K562 (cell line): ENCODE results near the gene DLGAP5. TPM values are rescaled to one million over a fixed set of nuclear protein-coding genes. Genes with fewer than 3 reads are reported as not detected.

Experiments
- ATAC-seq: fragments of 200-7000 bp; cut with Tn5 transposase; 3 replicates; pipeline ENCODE4 v1.9.1; 2020; ENCODE audit warnings: moderate library complexity
- BruUV-seq: library from RNA; stranded (reverse); fragments of 400-500 nt; replicated peaks from 2 replicates; lab custom pipeline; 2021; lab: Mats Ljungman, UMichigan
- CTCF ChIA-PET: fragments of 300-600 bp; formaldehyde crosslinking; extraction: SDS; loops from one replicate; lab custom pipeline; 2021; ENCODE audit warnings: low intra/inter-chr PET ratio; lab: Yijun Ruan, JAX
- POLR2A ChIA-PET: fragments of 300-600, 350-650 bp; sonication (Branson Sonifier 250); formaldehyde crosslinking; extraction: SDS; loops from one replicate; lab custom pipeline; 2021; ENCODE audit warnings: antibody characterized with exemption, inconsistent platforms; lab: Yijun Ruan, JAX
- DNase-seq, 4 experiments: peaks; one replicate each; pipeline versions ENCODE4 v3.0.0 to v3.0.0-alpha.2; 2011 to 2018; ENCODE audit warnings: low spot score in 3 of 4, mixed read lengths in 3 of 4; ENCODE audit errors: extremely low read depth in 1 of 4
- FAIRE-seq: peaks from 2 replicates; lab custom pipeline; 2011; peaks lifted over from hg19 to GRCh38; lab: Jason Lieb, UNC
- H2AFZ ChIP-seq: 2 replicates; pipeline ENCODE4 v1.6.0; 2011; ENCODE audit warnings: low read depth, low read length, control low read depth, inconsistent platforms
- H3K27ac ChIP-seq: fragments of 200-600 bp; 3 replicates; pipeline ENCODE4 v1.8.0; 2011; ENCODE audit warnings: low read depth, mild to moderate bottlenecking, control low read depth, inconsistent platforms, low read length, moderate library complexity, mixed read lengths; ENCODE audit errors: extremely low read depth
- H3K27me3 ChIP-seq, 2 experiments: fragments of 300-600 bp in 1 of 2; 2 replicates in 1 of 2; 3 replicates in 1 of 2; pipeline versions ENCODE4 v1.6.0 to v1.8.0; 2011; ENCODE audit warnings: inconsistent platforms in 2 of 2, low read length in 2 of 2, mild to moderate bottlenecking in 1 of 2, mixed read lengths in 1 of 2, moderate library complexity in 1 of 2; ENCODE audit not compliant: control insufficient read depth in 2 of 2, insufficient read depth in 2 of 2
- H3K36me3 ChIP-seq: fragments of 300-600 bp; 3 replicates; pipeline ENCODE4 v1.8.0; 2011; ENCODE audit warnings: mild to moderate bottlenecking, low read length, inconsistent platforms; ENCODE audit not compliant: control insufficient read depth, insufficient read depth
- H3K4me1 ChIP-seq, 2 experiments: fragments of 200-600 bp in 1 of 2; replicated peaks in 1 of 2; 2 replicates in 1 of 2; 3 replicates in 1 of 2; pipeline versions ENCODE4 v1.5.1 to v1.8.0; 2011; ENCODE audit warnings: inconsistent platforms in 2 of 2, low read length in 2 of 2, mild to moderate bottlenecking in 1 of 2, mixed read lengths in 1 of 2, moderate library complexity in 1 of 2; ENCODE audit not compliant: control insufficient read depth in 2 of 2, insufficient read depth in 2 of 2
- H3K4me2 ChIP-seq: 2 replicates; pipeline ENCODE4 v1.6.1; 2011; ENCODE audit warnings: low read length, control low read depth, inconsistent platforms, mixed read lengths; ENCODE audit not compliant: insufficient read depth
- H3K4me3 ChIP-seq: fragments of 200-600 bp; sonication (generic), shearing (Covaris generic); 2 replicates; pipeline ENCODE4 v1.5.1; 2016; ENCODE audit warnings: control low read depth, inconsistent platforms
- H3K79me2 ChIP-seq: fragments of 200-600 bp; 3 replicates; pipeline ENCODE4 v1.8.0; 2011; ENCODE audit warnings: low read length, inconsistent platforms; ENCODE audit not compliant: control insufficient read depth, insufficient read depth
- H3K9ac ChIP-seq, 2 experiments: 2 replicates each; pipeline versions ENCODE4 v1.6.0 to v1.6.1; 2011; ENCODE audit warnings: low read depth in 2 of 2, low read length in 2 of 2, control low read depth in 1 of 2, inconsistent platforms in 1 of 2, mild to moderate bottlenecking in 1 of 2, mixed read lengths in 1 of 2; ENCODE audit not compliant: insufficient read depth in 1 of 2
- H3K9me1 ChIP-seq: one replicate; pipeline ENCODE4 v1.6.0; 2011; ENCODE audit warnings: inconsistent platforms, mild to moderate bottlenecking, low read length, moderate library complexity; ENCODE audit not compliant: control insufficient read depth, insufficient read depth
- H3K9me3 ChIP-seq: replicated peaks from 2 replicates; pipeline ENCODE4 v1.5.1; 2011; ENCODE audit warnings: low read depth, low read length, inconsistent platforms; ENCODE audit not compliant: control insufficient read depth, insufficient read depth
- H4K20me1 ChIP-seq: replicated peaks from 2 replicates; pipeline ENCODE4 v1.6.1; 2011; ENCODE audit warnings: low read length, inconsistent platforms, mixed read lengths; ENCODE audit not compliant: control insufficient read depth, insufficient read depth
- ARID1B ChIP-seq: fragments of 450-650 bp; IDR thresholded peaks from 2 replicates; pipeline ENCODE4 v1.6.1; 2016; ENCODE audit warnings: antibody characterized with exemption, mild to moderate bottlenecking, inconsistent platforms
- CREM ChIP-seq: IDR thresholded peaks from 2 replicates; pipeline ENCODE4 v1.6.1; 2014; ENCODE audit warnings: antibody characterized with exemption, low read depth
- CXXC5 ChIP-seq: fragments of 250-450 bp; sonication (Bioruptor Pico); IDR thresholded peaks from 2 replicates; pipeline ENCODE4 v1.8.0; 2022; ENCODE audit warnings: inconsistent platforms, mild to moderate bottlenecking, moderate library complexity
- DPF2 ChIP-seq: fragments of 450-650 bp; IDR thresholded peaks from 2 replicates; pipeline ENCODE4 v1.6.1; 2016
- FOXP1 ChIP-seq: sonication (generic); formaldehyde crosslinking; IDR thresholded peaks from 2 replicates; pipeline ENCODE4 v1.8.0; 2022; ENCODE audit warnings: mild to moderate bottlenecking, missing genetic modification reagents
- KDM1A ChIP-seq, 2 experiments: fragments of 450-650 bp; IDR thresholded peaks; 2 replicates each; pipeline ENCODE4 v1.6.1; 2016; ENCODE audit warnings: mild to moderate bottlenecking in 2 of 2
- MTF1 ChIP-seq: fragments of 250-450 bp; sonication (Bioruptor Pico); IDR thresholded peaks from 2 replicates; pipeline ENCODE4 v1.9.0; 2021; ENCODE audit warnings: moderate library complexity, mild to moderate bottlenecking, inconsistent platforms, borderline replicate concordance
- MYC ChIP-seq, 2 experiments: fragments of 250-450 bp in 1 of 2; sonication (Bioruptor Pico) in 1 of 2; IDR thresholded peaks; 2 replicates each; pipeline versions ENCODE4 v1.5.1 to v1.6.1; 2012 to 2021; ENCODE audit warnings: low read depth in 2 of 2, borderline replicate concordance in 1 of 2, improper control_type of control experiment in 1 of 2, low read length in 1 of 2, mild to moderate bottlenecking in 1 of 2, moderate library complexity in 1 of 2
- PML ChIP-seq: IDR thresholded peaks from 2 replicates; pipeline ENCODE4 v1.6.1; 2012; ENCODE audit warnings: low read length, inconsistent platforms
- POLR2A ChIP-seq: fragments of 450-650 bp; conservative IDR thresholded peaks from 2 replicates; pipeline ENCODE4 v1.6.1; 2016
- RNF2 ChIP-seq: sonication (generic); IDR thresholded peaks from 2 replicates; pipeline ENCODE4 v1.6.1; 2016
- SMARCA4 ChIP-seq: fragments of 450-650 bp; IDR thresholded peaks from 2 replicates; pipeline ENCODE4 v1.6.1; 2016
- ZBTB17 ChIP-seq: fragments of 450-650 bp; formaldehyde crosslinking; IDR thresholded peaks from 2 replicates; pipeline ENCODE4 v1.4.0; 2020; ENCODE audit warnings: mild to moderate bottlenecking
- ZNF318 ChIP-seq, 2 experiments: fragments of 450-650 bp; IDR thresholded peaks; 2 replicates each; pipeline ENCODE4 v1.6.1; 2016; ENCODE audit warnings: mild to moderate bottlenecking in 2 of 2, borderline replicate concordance in 1 of 2, low read depth in 1 of 2, moderate library complexity in 1 of 2
- ZNF583 ChIP-seq: fragments of 250-450 bp; sonication (Bioruptor Pico); IDR thresholded peaks from 2 replicates; pipeline ENCODE4 v1.4.0; 2020
- WGBS: fragments of 100-300 bp; shearing (Covaris generic); methylation state at CpG from one replicate; pipeline ENCODE4 v1.1.6; 2016; ENCODE audit warnings: low coverage, mixed read lengths; ENCODE audit not compliant: insufficient coverage; ENCODE audit errors: missing lambda C conversion rate; 5-methylcytosine and 5-hydroxymethylcytosine counted together
- in situ Hi-C: fragments of 300-500 bp; cut with MboI; formaldehyde crosslinking; loops from 4 replicates; pipeline ENCODE4 v1.15.0; 2018; ENCODE audit warnings: inconsistent platforms, mixed read lengths
- intact Hi-C: fragments of 100-400 bp; cut with micrococcal nuclease; formaldehyde crosslinking; loops from 2 replicates; pipeline ENCODE4 v1.14.2; 2022
- polyA plus RNA-seq, 8 experiments: library from polyadenylated mRNA; depleted of rRNA in 4 of 8; stranded (reverse) in 5 of 8; unstranded in 3 of 8; fragments of >200 nt; fragmentation: Nextera tagmentation in 2 of 8; fragmentation: Illumina TruSeq in 1 of 8; extraction: Ambion mirVana in 2 of 8; extraction: Trizol in 1 of 8; gene quantifications; 2 replicates each; pipeline versions ENCODE4 v1.2.1 to v1.2.3, GENCODE V29; 2011 to 2014; ENCODE audit warnings: inconsistent platforms in 1 of 8, missing spikeins in 1 of 8
- total RNA-seq, 7 experiments: library from RNA; depleted of rRNA in 6 of 7; stranded (reverse); fragments of >200 nt in 6 of 7; fragmentation: Illumina TruSeq in 2 of 7; extraction: Trizol in 2 of 7; gene quantifications; 2 replicates each; pipeline versions ENCODE4 v1.2.1 to v1.2.3, GENCODE V29; 2011 to 2021; ENCODE audit warnings: low replicate concordance in 1 of 7

DLGAP5 gene
- total and polyA plus RNA-seq, 9 of the 15 experiments (the other 6 are each of a cell fraction or from before 2014, with no cell fraction given) = 39.1 to 80.0 (median 59.9) TPM

GRCh38 chr14:55107766-55108554, 83.4 kb downstream of the DLGAP5 start:
- WGBS = 25% methylated on average over 18 of the region's 19 CpGs
- ATAC-seq (peak; percentile 78), DNase-seq (peak; percentile 79 to 83 (median 82)), FAIRE-seq (peak; percentile 96)
- Histone ChIP-seq H3K27me3 (no peaks in the 10 kb centered on the region), H3K4me1 (peaks cover 8 to 28% of the 10 kb centered on the region in 2 experiments), H3K9me1 (no peaks in the 10 kb centered on the region), H4K20me1 (no peaks in the 10 kb centered on the region), H3K36me3 (peaks cover 5% of the 10 kb centered on the region; the same call in 1 of the 3 replicates), H3K79me2 (no peaks in the 10 kb centered on the region), H3K9ac (peak overlapping the region; percentile 71 to 72), H3K27ac (peak overlapping the region; percentile 93), H2AFZ (peak overlapping the region; percentile 99), H3K4me3 (no peak overlapping the region), H3K9me3 (peaks cover 13% of the 10 kb centered on the region), H3K4me2 (peak overlapping the region; percentile 33; the same call in 1 of the 2 replicates)
- in situ Hi-C loops (no loop called here), intact Hi-C loops (no loop called here)
- BruUV-seq = no TSS peak
- ChIA-PET CTCF (interaction anchor here (0.6 kb wide), 1 partner anchor 338 kb away, joined by 3 read pairs; no protein-coding TSS in a partner anchor), POLR2A (interaction anchor here (0.6 to 0.9 kb wide), 2 partner anchors 55 to 971 kb away, joined by 3 to 4 read pairs; no protein-coding TSS in a partner anchor)
- peak; percentile 64; the same call in 1 of the 2 replicates for TF ChIP-seq SMARCA4
- peak; percentile 66 for TF ChIP-seq RNF2
- TF ChIP-seq ARID1B = peak; percentile 62
- TF ChIP-seq POLR2A = peak; percentile 39
- TF ChIP-seq CREM = peak; percentile 23; the same call in 1 of the 2 replicates
- peak; percentile 86 for TF ChIP-seq MYC (IDR thresholded peaks at IDR 0.05; ENCODE audit: low read depth, low read length)
- TF ChIP-seq MYC (CRISPR knock-in tag; IDR thresholded peaks at IDR 0.05; ENCODE audit: borderline replicate concordance, low read depth) = no peak
- 0 out of 4 replicates have a peak, but pooled peaks of 1 of the 2 experiments have one; percentile 7 for TF ChIP-seq ZNF318 (IDR thresholded peaks at IDR 0.05; ENCODE audit: borderline replicate concordance in 1 of 2, low read depth in 1 of 2)
- peak; percentile 14; the same call in 1 of the 2 replicates for TF ChIP-seq MTF1
- TF ChIP-seq KDM1A (IDR thresholded peaks at IDR 0.05) = peak in 1 of 2 experiments; percentile 9; a peak in 1 of 4 replicates
- TF ChIP-seq FOXP1 (CRISPR knock-in tag) = peak; percentile 57; the same call in 1 of the 2 replicates
- TF ChIP-seq CXXC5 = peak; percentile 81
- TF ChIP-seq ZNF583 (CRISPR knock-in tag) = 0 out of 2 replicates have a peak, but pooled peaks have one; percentile 83
- peak; percentile 68 for TF ChIP-seq ZBTB17 (CRISPR knock-in tag)
- TF ChIP-seq DPF2 = peak; percentile 55; the same call in 1 of the 2 replicates
- no peak for TF ChIP-seq PML
